HG03139 (cell line): ENCODE data around the gene BSDC1.

Experiments
- ATAC-seq: cut with Tn5 transposase; IDR thresholded peaks from one replicate; pipeline ENCODE4 v1.9.1; 2021; ENCODE audit not compliant: unreplicated experiment

BSDC1 gene

GRCh38 chr1:32394890-32395432, 720 bp upstream of the BSDC1 start:
- peak; percentile 8 for ATAC-seq

GRCh38 chr1:32393832-32394140, 455 bp downstream of the BSDC1 start:
- no peak for ATAC-seq

GRCh38 chr1:32393136-32393535, 1.1 kb downstream of the BSDC1 start:
- ATAC-seq: no peak

- ATAC-seq: no peak
Measured at GRCh38 chr1:32392325-32392724, 1.9 kb downstream of the BSDC1 start.

- ATAC-seq: no peak
Measured at GRCh38 chr1:32390904-32391870, 3.1 kb downstream of the BSDC1 start.

- ATAC-seq: no peak
Measured at GRCh38 chr1:32388641-32389040, 5.6 kb downstream of the BSDC1 start.

- ATAC-seq: no peak
Measured at GRCh38 chr1:32386676-32387392, 7.4 kb downstream of the BSDC1 start.

GRCh38 chr1:32380057-32380456, 14.2 kb downstream of the BSDC1 start:
- ATAC-seq: no peak

- no peak for ATAC-seq
Measured at GRCh38 chr1:32377541-32378220, 16.6 kb downstream of the BSDC1 start.

GRCh38 chr1:32376199-32376598, 18.0 kb downstream of the BSDC1 start:
- no peak for ATAC-seq

- no peak for ATAC-seq
Measured at GRCh38 chr1:32373996-32374592, 20.1 kb downstream of the BSDC1 start.

- ATAC-seq: no peak
Measured at GRCh38 chr1:32372149-32372756, 22.0 kb downstream of the BSDC1 start.

GRCh38 chr1:32367912-32368635, 26.2 kb downstream of the BSDC1 start:
- no peak for ATAC-seq

GRCh38 chr1:32365445-32365844, 28.8 kb downstream of the BSDC1 start:
- ATAC-seq: no peak

- ATAC-seq: no peak
Measured at GRCh38 chr1:32364836-32365235, 29.4 kb downstream of the BSDC1 start.

GRCh38 chr1:32363713-32364112, 30.5 kb downstream of the BSDC1 start:
- ATAC-seq: no peak

GRCh38 chr1:32362474-32363313, 31.5 kb downstream of the BSDC1 start, which contains the start of the genes FAM229A and TSSK3:
Gene FAM229A (minus strand): TSS chr1:32362485. CDS start chr1:32362091, 394 bp downstream.
Gene TSSK3 (plus strand): TSS chr1:32362539. CDS start chr1:32362702, 163 bp downstream.
- ATAC-seq: no peak

- no peak for ATAC-seq
Measured at GRCh38 chr1:32361674-32362473, 32.4 kb downstream of the BSDC1 start.
